K562 (cell line): ENCODE data around the gene CKMT2. TPM values are rescaled to one million over a fixed set of nuclear protein-coding genes. Genes with fewer than 3 reads are reported as not detected.

ENCODE experiments used
- ATAC-seq: fragments of 200-7000 bp; cut with Tn5 transposase; 3 replicates; pipeline ENCODE4 v1.9.1; 2020; ENCODE audit warnings: moderate library complexity
- BruUV-seq: library from RNA; stranded (reverse); fragments of 400-500 nt; replicated peaks from 2 replicates; lab custom pipeline; 2021; lab: Mats Ljungman, UMichigan
- CTCF ChIA-PET: fragments of 300-600 bp; formaldehyde crosslinking; extraction: SDS; loops from one replicate; lab custom pipeline; 2021; ENCODE audit warnings: low intra/inter-chr PET ratio; lab: Yijun Ruan, JAX
- POLR2A ChIA-PET: fragments of 300-600, 350-650 bp; sonication (Branson Sonifier 250); formaldehyde crosslinking; extraction: SDS; loops from one replicate; lab custom pipeline; 2021; ENCODE audit warnings: antibody characterized with exemption, inconsistent platforms; lab: Yijun Ruan, JAX
- DNase-seq, 4 experiments: peaks; one replicate each; pipeline versions ENCODE4 v3.0.0 to v3.0.0-alpha.2; 2011 to 2018; ENCODE audit warnings: low spot score in 3 of 4, mixed read lengths in 3 of 4; ENCODE audit errors: extremely low read depth in 1 of 4
- FAIRE-seq: peaks from 2 replicates; lab custom pipeline; 2011; peaks lifted over from hg19 to GRCh38; lab: Jason Lieb, UNC
- H2AFZ ChIP-seq: 2 replicates; pipeline ENCODE4 v1.6.0; 2011; ENCODE audit warnings: low read depth, low read length, control low read depth, inconsistent platforms
- H3K27ac ChIP-seq: fragments of 200-600 bp; 3 replicates; pipeline ENCODE4 v1.8.0; 2011; ENCODE audit warnings: low read depth, mild to moderate bottlenecking, control low read depth, inconsistent platforms, low read length, moderate library complexity, mixed read lengths; ENCODE audit errors: extremely low read depth
- H3K27me3 ChIP-seq, 2 experiments: fragments of 300-600 bp in 1 of 2; 2 replicates in 1 of 2; 3 replicates in 1 of 2; pipeline versions ENCODE4 v1.6.0 to v1.8.0; 2011; ENCODE audit warnings: inconsistent platforms in 2 of 2, low read length in 2 of 2, mild to moderate bottlenecking in 1 of 2, mixed read lengths in 1 of 2, moderate library complexity in 1 of 2; ENCODE audit not compliant: control insufficient read depth in 2 of 2, insufficient read depth in 2 of 2
- H3K36me3 ChIP-seq: fragments of 300-600 bp; 3 replicates; pipeline ENCODE4 v1.8.0; 2011; ENCODE audit warnings: mild to moderate bottlenecking, low read length, inconsistent platforms; ENCODE audit not compliant: control insufficient read depth, insufficient read depth
- H3K4me1 ChIP-seq, 2 experiments: fragments of 200-600 bp in 1 of 2; replicated peaks in 1 of 2; 2 replicates in 1 of 2; 3 replicates in 1 of 2; pipeline versions ENCODE4 v1.5.1 to v1.8.0; 2011; ENCODE audit warnings: inconsistent platforms in 2 of 2, low read length in 2 of 2, mild to moderate bottlenecking in 1 of 2, mixed read lengths in 1 of 2, moderate library complexity in 1 of 2; ENCODE audit not compliant: control insufficient read depth in 2 of 2, insufficient read depth in 2 of 2
- H3K4me2 ChIP-seq: 2 replicates; pipeline ENCODE4 v1.6.1; 2011; ENCODE audit warnings: low read length, control low read depth, inconsistent platforms, mixed read lengths; ENCODE audit not compliant: insufficient read depth
- H3K4me3 ChIP-seq: fragments of 200-600 bp; sonication (generic), shearing (Covaris generic); 2 replicates; pipeline ENCODE4 v1.5.1; 2016; ENCODE audit warnings: control low read depth, inconsistent platforms
- H3K79me2 ChIP-seq: fragments of 200-600 bp; 3 replicates; pipeline ENCODE4 v1.8.0; 2011; ENCODE audit warnings: low read length, inconsistent platforms; ENCODE audit not compliant: control insufficient read depth, insufficient read depth
- H3K9ac ChIP-seq, 2 experiments: 2 replicates each; pipeline versions ENCODE4 v1.6.0 to v1.6.1; 2011; ENCODE audit warnings: low read depth in 2 of 2, low read length in 2 of 2, control low read depth in 1 of 2, inconsistent platforms in 1 of 2, mild to moderate bottlenecking in 1 of 2, mixed read lengths in 1 of 2; ENCODE audit not compliant: insufficient read depth in 1 of 2
- H3K9me1 ChIP-seq: one replicate; pipeline ENCODE4 v1.6.0; 2011; ENCODE audit warnings: inconsistent platforms, mild to moderate bottlenecking, low read length, moderate library complexity; ENCODE audit not compliant: control insufficient read depth, insufficient read depth
- H3K9me3 ChIP-seq: replicated peaks from 2 replicates; pipeline ENCODE4 v1.5.1; 2011; ENCODE audit warnings: low read depth, low read length, inconsistent platforms; ENCODE audit not compliant: control insufficient read depth, insufficient read depth
- H4K20me1 ChIP-seq: replicated peaks from 2 replicates; pipeline ENCODE4 v1.6.1; 2011; ENCODE audit warnings: low read length, inconsistent platforms, mixed read lengths; ENCODE audit not compliant: control insufficient read depth, insufficient read depth
- DDX20 ChIP-seq: fragments of 450-650 bp; IDR thresholded peaks from 2 replicates; pipeline ENCODE4 v1.6.1; 2016; ENCODE audit warnings: missing genetic modification characterization, low read depth, mild to moderate bottlenecking, missing compliant biosample characterization, moderate library complexity
- GATAD2A ChIP-seq: fragments of 450-650 bp; IDR thresholded peaks from 2 replicates; pipeline ENCODE4 v1.6.1; 2017
- RAD21 ChIP-seq, 2 experiments: fragments of 250-450 bp in 1 of 2; fragments of 450-650 bp in 1 of 2; sonication (Bioruptor Pico) in 1 of 2; formaldehyde crosslinking in 1 of 2; IDR thresholded peaks in 1 of 2; conservative IDR thresholded peaks in 1 of 2; 2 replicates each; pipeline versions ENCODE4 v1.4.0 to v1.8.0; 2020 to 2022; ENCODE audit warnings: mild to moderate bottlenecking in 2 of 2, moderate library complexity in 1 of 2
- RBM34 ChIP-seq: fragments of 200-400 bp; formaldehyde crosslinking; IDR thresholded peaks from 2 replicates; pipeline ENCODE4 v1.6.1; 2018; ENCODE audit warnings: low read length, borderline replicate concordance; ENCODE audit not compliant: insufficient read depth
- SIX5 ChIP-seq, 2 experiments: IDR thresholded peaks; 2 replicates each; pipeline ENCODE4 v1.6.1; 2011; ENCODE audit warnings: low read length in 2 of 2, borderline replicate concordance in 1 of 2, low read depth in 1 of 2, mild to moderate bottlenecking in 1 of 2, moderate library complexity in 1 of 2; ENCODE audit not compliant: insufficient read depth in 1 of 2
- SNAPC5 ChIP-seq: fragments of 250-450 bp; sonication (Bioruptor Pico); IDR thresholded peaks from 2 replicates; pipeline ENCODE4 v1.8.0; 2021; ENCODE audit warnings: moderate library complexity, mild to moderate bottlenecking, inconsistent platforms
- ZNF589 ChIP-seq: fragments of 200-800 bp; sonication (Bioruptor generic); IDR thresholded peaks from 2 replicates; pipeline ENCODE4 v1.6.1; 2016; ENCODE audit warnings: low read depth, missing genetic modification characterization, missing compliant biosample characterization
- ZZZ3 ChIP-seq: fragments of 450-650 bp; IDR thresholded peaks from 2 replicates; pipeline ENCODE4 v1.6.1; 2016; ENCODE audit warnings: antibody characterized with exemption, mild to moderate bottlenecking, moderate library complexity
- WGBS: fragments of 100-300 bp; shearing (Covaris generic); methylation state at CpG from one replicate; pipeline ENCODE4 v1.1.6; 2016; ENCODE audit warnings: low coverage, mixed read lengths; ENCODE audit not compliant: insufficient coverage; ENCODE audit errors: missing lambda C conversion rate; 5-methylcytosine and 5-hydroxymethylcytosine counted together
- in situ Hi-C: fragments of 300-500 bp; cut with MboI; formaldehyde crosslinking; loops from 4 replicates; pipeline ENCODE4 v1.15.0; 2018; ENCODE audit warnings: inconsistent platforms, mixed read lengths
- intact Hi-C: fragments of 100-400 bp; cut with micrococcal nuclease; formaldehyde crosslinking; loops from 2 replicates; pipeline ENCODE4 v1.14.2; 2022
- polyA plus RNA-seq, 8 experiments: library from polyadenylated mRNA; depleted of rRNA in 4 of 8; stranded (reverse) in 5 of 8; unstranded in 3 of 8; fragments of >200 nt; fragmentation: Nextera tagmentation in 2 of 8; fragmentation: Illumina TruSeq in 1 of 8; extraction: Ambion mirVana in 2 of 8; extraction: Trizol in 1 of 8; gene quantifications; 2 replicates each; pipeline versions ENCODE4 v1.2.1 to v1.2.3, GENCODE V29; 2011 to 2014; ENCODE audit warnings: inconsistent platforms in 1 of 8, missing spikeins in 1 of 8
- total RNA-seq, 7 experiments: library from RNA; depleted of rRNA in 6 of 7; stranded (reverse); fragments of >200 nt in 6 of 7; fragmentation: Illumina TruSeq in 2 of 7; extraction: Trizol in 2 of 7; gene quantifications; 2 replicates each; pipeline versions ENCODE4 v1.2.1 to v1.2.3, GENCODE V29; 2011 to 2021; ENCODE audit warnings: low replicate concordance in 1 of 7

The CKMT2 gene
- total and polyA plus RNA-seq, 9 of the 15 experiments (the other 6 are each of a cell fraction or from before 2014, with no cell fraction given): 0.03 TPM; not detected in 8

- no peaks in the 10 kb centered on the region for H3K9me3 ChIP-seq
- DNase-seq: no peak
- H4K20me1 ChIP-seq: no peaks in the 10 kb centered on the region
- in situ Hi-C loops: no loop called here
- no peaks in the 10 kb centered on the region for H3K4me1 ChIP-seq
- no peak for FAIRE-seq
- no peaks in the 10 kb centered on the region for H3K9me1 ChIP-seq
- TF ChIP-seq RAD21 (CRISPR knock-in tag; conservative IDR thresholded peaks at IDR 0.05 in 1 of 2, IDR thresholded peaks at IDR 0.05 in 1 of 2) (no peak), ZZZ3 (no peak), DDX20 (no peak), SNAPC5 (CRISPR knock-in tag) (no peak), ZNF589 (CRISPR knock-in tag) (no peak), GATAD2A (no peak), SIX5 (IDR thresholded peaks at IDR 0.05; ENCODE audit: borderline replicate concordance in 1 of 2, insufficient read depth in 1 of 2, low read depth in 1 of 2, low read length in 2 of 2) (no peak), RBM34 (no peak)
- POLR2A ChIA-PET: no interaction called here
- no peak overlapping the region for H3K4me3 ChIP-seq
- H3K27me3 ChIP-seq: peaks cover 37 to 47% of the 10 kb centered on the region in 2 experiments
- H2AFZ ChIP-seq: no peak overlapping the region
- BruUV-seq: no TSS peak
- H3K4me2 ChIP-seq: no peak overlapping the region
- no peak for ATAC-seq
- no peaks in the 10 kb centered on the region for H3K79me2 ChIP-seq
- H3K36me3 ChIP-seq: no peaks in the 10 kb centered on the region
- CTCF ChIA-PET: no interaction called here
- intact Hi-C loops: loop anchor here (5.0 kb wide), 1 partner anchor 88 kb away; no protein-coding TSS in a partner anchor
- 3% methylated on average over 4 of the region's 4 CpGs for WGBS
- H3K9ac ChIP-seq: no peak overlapping the region
- no peak overlapping the region for H3K27ac ChIP-seq
Observed at GRCh38 chr5:81208904-81209303, 24.2 kb upstream of the CKMT2 start.
